Right renal pelvis (tissue), 4 donors: ENCODE data around the gene KRTAP29-1. TPM values are rescaled to one million over a fixed set of nuclear protein-coding genes. Genes with fewer than 3 reads are reported as not detected.
"Not testable (repeated sequence)": the region's sequence is repeated elsewhere in the genome, so short reads cannot be mapped to it uniquely, and the experiment has no call there.

Experiments
- DNase-seq, 4 donors: peaks; one replicate each; pipeline ENCODE4 v3.0.0-alpha.2; 2013; ENCODE audit warnings: low read depth in 4 of 4, low spot score in 3 of 4, missing footprints in 1 of 4
- polyA plus RNA-seq, 4 donors: library from polyadenylated mRNA; unstranded; fragments of 120-200 nt; gene quantifications; one replicate each; pipeline ENCODE4 v1.2.1, GENCODE V29; 2013; ENCODE audit not compliant: insufficient read length in 4 of 4

The KRTAP29-1 gene
- polyA plus RNA-seq, 4 donors = not detected

- no peak for DNase-seq
Observed at GRCh38 chr17:41304091-41304490, 1.4 kb upstream of the KRTAP29-1 start.

GRCh38 chr17:41302981-41303380, 330 bp upstream of the KRTAP29-1 start:
- DNase-seq = no peak

GRCh38 chr17:41301204-41301790, 1.4 kb downstream of the KRTAP29-1 start:
- DNase-seq = no peak

- DNase-seq = no peak
Observed at GRCh38 chr17:41298458-41299135, 4.1 kb downstream of the KRTAP29-1 start.

GRCh38 chr17:41296846-41297245, 5.8 kb downstream of the KRTAP29-1 start:
- DNase-seq = no peak

- no peak for DNase-seq
Observed at GRCh38 chr17:41294016-41294415, 8.6 kb downstream of the KRTAP29-1 start.

GRCh38 chr17:41287050-41287449, 15.6 kb downstream of the KRTAP29-1 start:
- DNase-seq = no peak

- DNase-seq = no peak
Observed at GRCh38 chr17:41284546-41284945, 18.1 kb downstream of the KRTAP29-1 start.

- DNase-seq = no peak
Observed at GRCh38 chr17:41284043-41284442, 18.6 kb downstream of the KRTAP29-1 start.

- no peak for DNase-seq
Observed at GRCh38 chr17:41278176-41278955, 24.3 kb downstream of the KRTAP29-1 start.

GRCh38 chr17:41275648-41276190, 26.9 kb downstream of the KRTAP29-1 start, which contains the start of gene KRTAP9-7:
KRTAP9-7 (plus strand) TSS chr17:41275698; CDS start chr17:41275698, 0 bp downstream.
- not testable (repeated sequence) for DNase-seq

- no peak for DNase-seq
Observed at GRCh38 chr17:41271858-41272257, 30.8 kb downstream of the KRTAP29-1 start.

GRCh38 chr17:41271323-41271722, 31.3 kb downstream of the KRTAP29-1 start:
- DNase-seq = not testable (repeated sequence)

- DNase-seq = no peak
Observed at GRCh38 chr17:41267711-41268110, 34.9 kb downstream of the KRTAP29-1 start.

GRCh38 chr17:41265078-41265477, 37.6 kb downstream of the KRTAP29-1 start, which contains the start of gene KRTAP9-6:
KRTAP9-6 (plus strand) TSS chr17:41265378; CDS start chr17:41265378, 0 bp downstream.
- DNase-seq = no peak

- no peak for DNase-seq
Observed at GRCh38 chr17:41264599-41264998, 38.1 kb downstream of the KRTAP29-1 start.

- DNase-seq = no peak
Observed at GRCh38 chr17:41263212-41263611, 39.4 kb downstream of the KRTAP29-1 start.

- no peak for DNase-seq
Observed at GRCh38 chr17:41258406-41258805, 44.2 kb downstream of the KRTAP29-1 start.

- no peak for DNase-seq
Observed at GRCh38 chr17:41256291-41256685, 46.4 kb downstream of the KRTAP29-1 start.

GRCh38 chr17:41255381-41256290, 47.0 kb downstream of the KRTAP29-1 start, which contains the start of gene KRTAP9-9:
KRTAP9-9 (plus strand) TSS chr17:41255384.
- not testable (repeated sequence) for DNase-seq
